ENCODE results near the gene CTNND1. TPM values are rescaled to one million over a fixed set of nuclear protein-coding genes. Genes with fewer than 3 reads are reported as not detected.

CTNND1 gene
- total and polyA plus RNA-seq, 2 experiments from 2014 or later, result 65.0 to 130 TPM

- Histone ChIP-seq H3K9me2 (replicated peaks; ENCODE audit: insufficient read depth) (no peaks in the 10 kb centered on the region), H2AFZ (no peak overlapping the region), H3K27me3 (no peaks in the 10 kb centered on the region), H3K79me2 (peaks cover 100% of the 10 kb centered on the region), H3K4me2 (peak overlapping the region; percentile 61), H3K27ac (peak overlapping the region; percentile 72), H3K4me3 (no peak overlapping the region), H4K20me1 (ENCODE audit: insufficient read depth, poor library complexity, severe bottlenecking) (peaks cover 37% of the 10 kb centered on the region), H3K9me3 (ENCODE audit: low read depth) (no peaks in the 10 kb centered on the region), H3K36me3 (replicated peaks; ENCODE audit: insufficient read depth, low read depth) (no peaks in the 10 kb centered on the region), H3K4me1 (ENCODE audit: insufficient read depth) (peaks cover 58% of the 10 kb centered on the region)
- TF ChIP-seq CTCF (IDR thresholded peaks at IDR 0.05; ENCODE audit: poor library complexity), result no peak
- TF ChIP-seq EZH2 (IDR thresholded peaks at IDR 0.05; ENCODE audit: borderline replicate concordance), result no peak
- no peak for TF ChIP-seq EZH2phosphoT487 (IDR thresholded peaks at IDR 0.05; ENCODE audit: low read depth, severe bottlenecking, unreplicated experiment)
- WGBS (ENCODE audit: low lambda C conversion rate, missing lambda C conversion rate), result 45% methylated on average over 6 of the region's 6 CpGs
- no peak for DNase-seq (ENCODE audit: low spot score)
These were observed 26.5 kb downstream of the CTNND1 start for GRCh38 chr11:57787920-57788702.

GRCh38 chr11:57788703-57789088, 27.1 kb downstream of the CTNND1 start:
- TF ChIP-seq EZH2 (IDR thresholded peaks at IDR 0.05; ENCODE audit: borderline replicate concordance) (no peak), EZH2phosphoT487 (IDR thresholded peaks at IDR 0.05; ENCODE audit: low read depth, severe bottlenecking, unreplicated experiment) (no peak), CTCF (IDR thresholded peaks at IDR 0.05; ENCODE audit: poor library complexity) (no peak)
- no peaks in the 10 kb centered on the region for H3K36me3 ChIP-seq (replicated peaks; ENCODE audit: insufficient read depth, low read depth)
- no peaks in the 10 kb centered on the region for H3K27me3 ChIP-seq
- peaks cover 64% of the 10 kb centered on the region for H3K4me1 ChIP-seq (ENCODE audit: insufficient read depth)
- H3K4me3 ChIP-seq, result no peak overlapping the region
- H3K9me2 ChIP-seq (replicated peaks; ENCODE audit: insufficient read depth), result no peaks in the 10 kb centered on the region
- H3K79me2 ChIP-seq, result peaks cover 100% of the 10 kb centered on the region
- peak overlapping the region; percentile 61 for H3K4me2 ChIP-seq
- no peak for DNase-seq (ENCODE audit: low spot score)
- peak overlapping the region; percentile 72 for H3K27ac ChIP-seq
- peaks cover 43% of the 10 kb centered on the region for H4K20me1 ChIP-seq (ENCODE audit: insufficient read depth, poor library complexity, severe bottlenecking)
- H3K9me3 ChIP-seq (ENCODE audit: low read depth), result no peaks in the 10 kb centered on the region
- H2AFZ ChIP-seq, result no peak overlapping the region

GRCh38 chr11:57791321-57792059, 29.9 kb downstream of the CTNND1 start:
- H3K27ac ChIP-seq, result peak overlapping the region; percentile 54
- H3K9me2 ChIP-seq (replicated peaks; ENCODE audit: insufficient read depth), result no peaks in the 10 kb centered on the region
- no peak overlapping the region for H2AFZ ChIP-seq
- peaks cover 42% of the 10 kb centered on the region for H4K20me1 ChIP-seq (ENCODE audit: insufficient read depth, poor library complexity, severe bottlenecking)
- peaks cover 100% of the 10 kb centered on the region for H3K79me2 ChIP-seq
- DNase-seq (ENCODE audit: low spot score), result no peak
- TF ChIP-seq CTCF (IDR thresholded peaks at IDR 0.05; ENCODE audit: poor library complexity), result no peak
- TF ChIP-seq EZH2phosphoT487 (IDR thresholded peaks at IDR 0.05; ENCODE audit: low read depth, severe bottlenecking, unreplicated experiment), result no peak
- TF ChIP-seq EZH2 (IDR thresholded peaks at IDR 0.05; ENCODE audit: borderline replicate concordance), result no peak
- H3K36me3 ChIP-seq (replicated peaks; ENCODE audit: insufficient read depth, low read depth), result no peaks in the 10 kb centered on the region
- H3K4me2 ChIP-seq, result no peak overlapping the region
- 93% methylated on average over 21 of the region's 22 CpGs for WGBS (ENCODE audit: low lambda C conversion rate, missing lambda C conversion rate)
- H3K4me1 ChIP-seq (ENCODE audit: insufficient read depth), result peaks cover 55% of the 10 kb centered on the region
- H3K9me3 ChIP-seq (ENCODE audit: low read depth), result no peaks in the 10 kb centered on the region
- no peak overlapping the region for H3K4me3 ChIP-seq
- H3K27me3 ChIP-seq, result no peaks in the 10 kb centered on the region

Measured in hepatocyte (in vitro differentiated cells).